ENCODE results near the gene KRTAP5-7. TPM values are rescaled to one million over a fixed set of nuclear protein-coding genes. Genes with fewer than 3 reads are reported as not detected.

Gene KRTAP5-7
- total and polyA plus RNA-seq, 2 of the 13 experiments (the other 11 are each of a cell fraction or from before 2014, with no cell fraction given) = 0.54 TPM; not detected in 1

- no peak for FAIRE-seq
- no peak for DNase-seq (ENCODE audit: low spot score)
- no peak for TF ChIP-seq ZSCAN25 (CRISPR knock-in tag; IDR thresholded peaks at IDR 0.05)
- TF ChIP-seq ARHGAP35 (CRISPR knock-in tag; IDR thresholded peaks at IDR 0.05; ENCODE audit: borderline replicate concordance) = no peak
- TF ChIP-seq BRF2 (CRISPR knock-in tag; IDR thresholded peaks at IDR 0.05) = no peak
- TF ChIP-seq SRSF9 (IDR thresholded peaks at IDR 0.05; ENCODE audit: borderline replicate concordance, insufficient read depth, low read depth, low read length, poor library complexity, severe bottlenecking) = no peak
- TF ChIP-seq KDM6A (CRISPR knock-in tag; IDR thresholded peaks at IDR 0.05; ENCODE audit: low read depth) = no peak
- no peak for TF ChIP-seq FOXK1 (CRISPR knock-in tag; IDR thresholded peaks at IDR 0.05; ENCODE audit: borderline replicate concordance, low read depth)
- TF ChIP-seq ZNF101 (CRISPR knock-in tag; IDR thresholded peaks at IDR 0.05; ENCODE audit: borderline replicate concordance, low read depth) = no peak
- no peak for TF ChIP-seq GATA4 (IDR thresholded peaks at IDR 0.05; ENCODE audit: borderline replicate concordance, low read depth)
- no peak for TF ChIP-seq ZNF205 (CRISPR knock-in tag; IDR thresholded peaks at IDR 0.05)
- TF ChIP-seq ZNF382 (CRISPR knock-in tag; IDR thresholded peaks at IDR 0.05; ENCODE audit: borderline replicate concordance) = no peak
- TF ChIP-seq ZFX (CRISPR knock-in tag; IDR thresholded peaks at IDR 0.05; ENCODE audit: low read depth) = no peak
- TF ChIP-seq NCOA1 (CRISPR knock-in tag; IDR thresholded peaks at IDR 0.05) = no peak
- no peak for TF ChIP-seq MXD3 (CRISPR knock-in tag; IDR thresholded peaks at IDR 0.05)
- TF ChIP-seq JARID2 (CRISPR knock-in tag; IDR thresholded peaks at IDR 0.05; ENCODE audit: insufficient replicate concordance) = no peak
- no peak for TF ChIP-seq AHR (CRISPR knock-in tag; IDR thresholded peaks at IDR 0.05)
- TF ChIP-seq ZFP1 (CRISPR knock-in tag; IDR thresholded peaks at IDR 0.05) = no peak
- no peak for TF ChIP-seq E2F1 (CRISPR knock-in tag; IDR thresholded peaks at IDR 0.05)
- no peak for TF ChIP-seq ZNF768 (CRISPR knock-in tag; IDR thresholded peaks at IDR 0.05)
- no peak for TF ChIP-seq BCLAF1 (IDR thresholded peaks at IDR 0.05)
- TF ChIP-seq ATF3 (CRISPR knock-in tag; IDR thresholded peaks at IDR 0.05) = no peak
- in situ Hi-C loops (cut with HindIII; ENCODE audit: extremely low pct_ligation_motif_present, low pct_unique_long_range_greater_than_20kb) (no loop called here), intact Hi-C loops (cut with micrococcal nuclease; ENCODE audit: unreplicated experiment) (no loop called here)
- Histone ChIP-seq H4K20me1 (ENCODE audit: insufficient read depth, low read length) (no peaks in the 10 kb centered on the region), H3K27ac (ENCODE audit: extremely low read length, insufficient read depth, low read length) (no peak overlapping the region), H3K4me1 (ENCODE audit: insufficient read depth, low read length) (peaks cover 8% of the 10 kb centered on the region; the same call in 1 of the 2 replicates), H2AFZ (ENCODE audit: low read length) (no peak overlapping the region), H3K4me3 (replicated peaks in 1 of 3; ENCODE audit: insufficient read depth in 1 of 3, low read depth in 2 of 3, low read length in 3 of 3) (no peak overlapping the region), H3K9ac (ENCODE audit: insufficient read depth, low read depth, low read length) (no peak overlapping the region), H3K79me2 (ENCODE audit: insufficient read depth, low read length) (no peaks in the 10 kb centered on the region), H3K9me3 (ENCODE audit: low read length) (no peaks in the 10 kb centered on the region), H3K36me3 (replicated peaks in 1 of 2; ENCODE audit: control insufficient read depth in 1 of 2, insufficient read depth in 2 of 2, low read length in 2 of 2) (peaks cover 21 to 57% of the 10 kb centered on the region in 2 experiments; a peak in 4 of 5 replicates), H3K27me3 (ENCODE audit: control insufficient read depth in 1 of 2, insufficient read depth in 2 of 2, low read length in 2 of 2) (no peaks in the 10 kb centered on the region), H3K4me2 (ENCODE audit: low read depth, low read length) (no peak overlapping the region)
- no TSS peak for BruUV-seq (replicated peaks)
- ChIA-PET POLR2A (no interaction called here), CTCF (ENCODE audit: low intra/inter-chr PET ratio, low total read pairs) (interaction anchor here (0.6 kb wide), 1 partner anchor 81 kb away, joined by 3 read pairs; no protein-coding TSS in a partner anchor)
- no peak for ATAC-seq
- 95% methylated on average over 9 of the region's 13 CpGs for WGBS (ENCODE audit: low lambda C conversion rate)
Observed at GRCh38 chr11:71482746-71483364, 44.2 kb upstream of the KRTAP5-7 start.
